ENCODE data around the gene MYADML2. TPM values are rescaled to one million over a fixed set of nuclear protein-coding genes. Genes with fewer than 3 reads are reported as not detected.
A peak's percentile ranks its signal among the peaks of the same experiment; 100 is the strongest.

The MYADML2 gene
- total RNA-seq, 1 donor from 2014 or later, result not detected

GRCh38 chr17:81968396-81968745 is 21.3 kb upstream of the MYADML2 start:
- FAIRE-seq (no peak), DNase-seq (ENCODE audit: low read depth) (no peak)
- no peaks in the 10 kb centered on the region for H3K36me3 ChIP-seq (ENCODE audit: control insufficient read depth, insufficient read depth, low read length)
- H3K4me3 ChIP-seq (ENCODE audit: low read depth, low read length), result no peak overlapping the region
- TF ChIP-seq CTCF (IDR thresholded peaks at IDR 0.05; ENCODE audit: insufficient read depth, low read length, severe bottlenecking), result no peak
- peaks cover 6% of the 10 kb centered on the region for H3K27me3 ChIP-seq (ENCODE audit: control insufficient read depth, insufficient read depth, low read length)

- H3K27me3 ChIP-seq (ENCODE audit: control insufficient read depth, insufficient read depth, low read length), result peaks cover 10% of the 10 kb centered on the region
- FAIRE-seq, result no peak
Observed at GRCh38 chr17:81967533-81968395, 20.7 kb upstream of the MYADML2 start.

GRCh38 chr17:81967244-81967532 is 20.2 kb upstream of the MYADML2 start:
- DNase-seq (ENCODE audit: low read depth), result no peak
- Histone ChIP-seq H3K27me3 (ENCODE audit: control insufficient read depth, insufficient read depth, low read length) (peaks cover 14% of the 10 kb centered on the region), H3K4me3 (ENCODE audit: low read depth, low read length) (no peak overlapping the region), H3K36me3 (ENCODE audit: control insufficient read depth, insufficient read depth, low read length) (no peaks in the 10 kb centered on the region)
- no peak for TF ChIP-seq CTCF (IDR thresholded peaks at IDR 0.05; ENCODE audit: insufficient read depth, low read length, severe bottlenecking)
- no peak for FAIRE-seq

More at GRCh38 chr17:81967533-81968395, 20.7 kb upstream of the MYADML2 start:
- no peak for TF ChIP-seq CTCF (IDR thresholded peaks at IDR 0.05; ENCODE audit: insufficient read depth, low read length, severe bottlenecking)
- no peaks in the 10 kb centered on the region for H3K36me3 ChIP-seq (ENCODE audit: control insufficient read depth, insufficient read depth, low read length)
- H3K4me3 ChIP-seq (ENCODE audit: low read depth, low read length), result no peak overlapping the region
- peak; percentile 4 for DNase-seq (ENCODE audit: low read depth)

GRCh38 chr17:81966343-81967243 is 19.6 kb upstream of the MYADML2 start:
- Histone ChIP-seq H3K36me3 (ENCODE audit: control insufficient read depth, insufficient read depth, low read length) (no peaks in the 10 kb centered on the region), H3K4me3 (ENCODE audit: low read depth, low read length) (no peak overlapping the region), H3K27me3 (ENCODE audit: control insufficient read depth, insufficient read depth, low read length) (peaks cover 18% of the 10 kb centered on the region)
- DNase-seq (ENCODE audit: low read depth) (no peak), FAIRE-seq (no peak)
- no peak for TF ChIP-seq CTCF (IDR thresholded peaks at IDR 0.05; ENCODE audit: insufficient read depth, low read length, severe bottlenecking)

GRCh38 chr17:81964081-81964849 is 17.2 kb upstream of the MYADML2 start:
- H3K27me3 ChIP-seq (ENCODE audit: control insufficient read depth, insufficient read depth, low read length), result peaks cover 28% of the 10 kb centered on the region
- no peak overlapping the region for H3K4me3 ChIP-seq (ENCODE audit: low read depth, low read length)
- FAIRE-seq (no peak), DNase-seq (ENCODE audit: low read depth) (no peak)
- no peaks in the 10 kb centered on the region for H3K36me3 ChIP-seq (ENCODE audit: control insufficient read depth, insufficient read depth, low read length)
- no peak for TF ChIP-seq CTCF (IDR thresholded peaks at IDR 0.05; ENCODE audit: insufficient read depth, low read length, severe bottlenecking)
